HCT116 (cell line): Measurements from ENCODE around the gene ZSCAN5B. TPM values are rescaled to one million over a fixed set of nuclear protein-coding genes. Genes with fewer than 3 reads are reported as not detected.

Experiments used
- ATAC-seq: fragments of 200-7000 bp; cut with Tn5 transposase; 2 replicates; pipeline ENCODE4 v1.9.1; 2020; ENCODE audit warnings: mild to moderate bottlenecking, moderate library complexity
- BruUV-seq: library from RNA; stranded (reverse); fragments of 400-500 nt; replicated peaks from 2 replicates; lab custom pipeline; 2021; lab: Mats Ljungman, UMichigan
- CTCF ChIA-PET: fragments of 300-600 bp; sonication (Branson Sonifier 250); formaldehyde crosslinking; loops from one replicate; lab custom pipeline; 2021; ENCODE audit warnings: antibody characterized with exemption; lab: Charles Lee
- POLR2A ChIA-PET: fragments of 300-600, 350-600 bp; sonication (Branson Sonifier 250); formaldehyde crosslinking; loops from one replicate; lab custom pipeline; 2021; ENCODE audit warnings: antibody characterized with exemption; lab: Charles Lee
- RAD21 ChIA-PET, 2 experiments: fragments of 300-600 bp; sonication (Branson Sonifier 250); formaldehyde crosslinking; loops; one replicate each; lab custom pipeline; 2023; ENCODE audit warnings: low total read pairs in 2 of 2; ENCODE audit not compliant: uncharacterized antibody in 2 of 2, unreplicated experiment in 2 of 2, low non-redundant PET in 1 of 2; lab: Charles Lee
- DNase-seq: peaks from one replicate; pipeline ENCODE4 v3.0.0-alpha.2; 2010; ENCODE audit warnings: low read depth, low spot score
- H2AFZ ChIP-seq: fragments of 200-600 bp; shearing (Covaris generic), sonication (generic); 2 replicates; pipeline ENCODE4 v1.6.1; 2017; ENCODE audit warnings: low read depth, mixed run types, mixed read lengths, antibody characterized with exemption, low read length; ENCODE audit not compliant: poor library complexity, severe bottlenecking
- H3K27ac ChIP-seq: 2 replicates; pipeline ENCODE4 v1.5.1; 2012; ENCODE audit warnings: low read depth, low read length
- H3K27me3 ChIP-seq: fragments of 200-600 bp; sonication (generic); 2 replicates; pipeline ENCODE4 v1.6.1; 2016; ENCODE audit warnings: mixed run types, low read length, mixed read lengths; ENCODE audit not compliant: insufficient read depth
- H3K36me3 ChIP-seq, 2 experiments: fragments of 200-500 bp in 1 of 2; fragments of 200-600 bp in 1 of 2; sonication (Bioruptor generic) in 1 of 2; sonication (generic) in 1 of 2; 2 replicates each; pipeline versions ENCODE4 v1.5.1 to v1.6.1; 2014 to 2016; ENCODE audit warnings: low read length in 2 of 2, inconsistent platforms in 1 of 2, mixed read lengths in 1 of 2, mixed run types in 1 of 2; ENCODE audit not compliant: insufficient read depth in 2 of 2, control insufficient read depth in 1 of 2
- H3K4me1 ChIP-seq, 2 experiments: fragments of 200-600 bp in 1 of 2; sonication (generic) in 1 of 2; 2 replicates each; pipeline versions ENCODE4 v1.5.1 to v1.6.1; 2012 to 2017; ENCODE audit warnings: low read length in 2 of 2, inconsistent platforms in 1 of 2, mild to moderate bottlenecking in 1 of 2, mixed read lengths in 1 of 2, mixed run types in 1 of 2, moderate library complexity in 1 of 2; ENCODE audit not compliant: insufficient read depth in 2 of 2, control insufficient read depth in 1 of 2
- H3K4me2 ChIP-seq: fragments of 200-600 bp; sonication (generic); 2 replicates; pipeline ENCODE4 v1.6.1; 2017; ENCODE audit warnings: mixed run types, low read length, mixed read lengths
- H3K4me3 ChIP-seq, 2 experiments: fragments of 200-600 bp in 1 of 2; sonication (generic) in 1 of 2; replicated peaks in 1 of 2; 2 replicates each; pipeline ENCODE4 v1.5.1; 2011 to 2016; ENCODE audit warnings: low read length in 2 of 2, control low read depth in 1 of 2, low read depth in 1 of 2, mild to moderate bottlenecking in 1 of 2, mixed read lengths in 1 of 2, mixed run types in 1 of 2
- H3K79me2 ChIP-seq: fragments of 200-600 bp; sonication (generic); 2 replicates; pipeline ENCODE4 v1.6.1; 2017; ENCODE audit warnings: mild to moderate bottlenecking, mixed run types, low read length, moderate library complexity, mixed read lengths; ENCODE audit not compliant: insufficient read depth
- H3K9ac ChIP-seq: fragments of 200-600 bp; sonication (generic); 2 replicates; pipeline ENCODE4 v1.6.1; 2016; ENCODE audit warnings: low read length, mixed read lengths
- H3K9me2 ChIP-seq: fragments of 200-600 bp; sonication (generic), shearing (Covaris generic); 2 replicates; pipeline ENCODE4 v1.6.1; 2017; ENCODE audit warnings: mixed run types, mild to moderate bottlenecking, moderate library complexity; ENCODE audit not compliant: insufficient read depth
- H3K9me3 ChIP-seq, 2 experiments: fragments of 200-500 bp in 1 of 2; fragments of 200-600 bp in 1 of 2; sonication (Bioruptor generic) in 1 of 2; sonication (generic) in 1 of 2; 2 replicates each; pipeline ENCODE4 v1.6.1; 2014 to 2017; ENCODE audit warnings: low read length in 2 of 2, mixed read lengths in 2 of 2, inconsistent platforms in 1 of 2, low read depth in 1 of 2, mild to moderate bottlenecking in 1 of 2, mixed run types in 1 of 2, moderate library complexity in 1 of 2; ENCODE audit not compliant: control insufficient read depth in 1 of 2, insufficient read depth in 1 of 2
- H4K20me1 ChIP-seq: fragments of 200-600 bp; sonication (generic), shearing (Covaris generic); 2 replicates; pipeline ENCODE4 v1.6.1; 2017; ENCODE audit warnings: mixed run types, mild to moderate bottlenecking, moderate library complexity; ENCODE audit not compliant: insufficient read depth
- ATF3 ChIP-seq: IDR thresholded peaks from 2 replicates; pipeline ENCODE4 v1.6.1; 2012
- CBX3 ChIP-seq: IDR thresholded peaks from 2 replicates; pipeline ENCODE4 v1.6.1; 2012; ENCODE audit warnings: low read depth
- CEBPB ChIP-seq: IDR thresholded peaks from 2 replicates; pipeline ENCODE4 v1.6.1; 2012; ENCODE audit warnings: low read depth
- CTCF ChIP-seq, 3 experiments: fragments of 200-600 bp in 1 of 3; sonication (generic) in 1 of 3; IDR thresholded peaks in 2 of 3; conservative IDR thresholded peaks in 1 of 3; 2 replicates each; pipeline ENCODE4 v1.5.1; 2012 to 2017; ENCODE audit warnings: low read depth in 2 of 3, low read length in 2 of 3, antibody characterized with exemption in 1 of 3, borderline replicate concordance in 1 of 3, control low read depth in 1 of 3, mild to moderate bottlenecking in 1 of 3, mixed read lengths in 1 of 3, mixed run types in 1 of 3, moderate library complexity in 1 of 3; ENCODE audit not compliant: insufficient read depth in 1 of 3
- EGR1 ChIP-seq: IDR thresholded peaks from 2 replicates; pipeline ENCODE4 v1.6.1; 2012; ENCODE audit warnings: low read depth
- EZH2 ChIP-seq: fragments of 200-600 bp; sonication (generic); IDR thresholded peaks from 2 replicates; pipeline ENCODE4 v1.6.1; 2017; ENCODE audit warnings: antibody characterized with exemption, mixed run types
- EZH2phosphoT487 ChIP-seq: fragments of 200-600 bp; IDR thresholded peaks from 2 replicates; pipeline ENCODE4 v1.6.1; 2018; ENCODE audit warnings: antibody characterized with exemption, borderline replicate concordance
- FOSL1 ChIP-seq: IDR thresholded peaks from 2 replicates; pipeline ENCODE4 v1.6.1; 2012; ENCODE audit warnings: low read depth
- JUND ChIP-seq: IDR thresholded peaks from 2 replicates; pipeline ENCODE4 v1.6.1; 2012
- MAX ChIP-seq: IDR thresholded peaks from 2 replicates; pipeline ENCODE4 v1.6.1; 2012
- POLR2AphosphoS5 ChIP-seq: IDR thresholded peaks from 2 replicates; pipeline ENCODE4 v1.6.1; 2011; ENCODE audit warnings: mild to moderate bottlenecking, low read depth, low read length, moderate library complexity
- RAD21 ChIP-seq: IDR thresholded peaks from 2 replicates; pipeline ENCODE4 v1.6.1; 2012; ENCODE audit warnings: low read depth, mild to moderate bottlenecking
- REST ChIP-seq: IDR thresholded peaks from 2 replicates; pipeline ENCODE4 v1.6.1; 2012; ENCODE audit warnings: low read depth
- SIN3A ChIP-seq: IDR thresholded peaks from 2 replicates; pipeline ENCODE4 v1.6.1; 2012; ENCODE audit warnings: low read depth
- SP1 ChIP-seq: IDR thresholded peaks from 2 replicates; pipeline ENCODE4 v1.6.1; 2012; ENCODE audit warnings: low read depth
- TCF7L2 ChIP-seq: IDR thresholded peaks from 2 replicates; pipeline ENCODE4 v1.7.0; 2011; ENCODE audit warnings: borderline replicate concordance, inconsistent platforms; ENCODE audit not compliant: insufficient read depth, insufficient read length; ENCODE audit errors: extremely low read depth
- YY1 ChIP-seq: IDR thresholded peaks from 2 replicates; pipeline ENCODE4 v1.6.1; 2011; ENCODE audit warnings: low read length, low read depth, moderate library complexity, mild to moderate bottlenecking; ENCODE audit not compliant: insufficient replicate concordance; ENCODE audit errors: extremely low read depth
- ZBTB33 ChIP-seq: IDR thresholded peaks from 2 replicates; pipeline ENCODE4 v1.6.1; 2011; ENCODE audit warnings: mild to moderate bottlenecking, low read length, moderate library complexity; ENCODE audit not compliant: insufficient replicate concordance; ENCODE audit errors: extremely low read depth
- ZFX ChIP-seq: fragments of 450-650 bp; IDR thresholded peaks from 2 replicates; pipeline ENCODE4 v1.6.1; 2017
- ZNF274 ChIP-seq: fragments of 200-500 bp; sonication (Bioruptor generic); IDR thresholded peaks from 2 replicates; pipeline ENCODE4 v1.6.1; 2014; ENCODE audit warnings: mild to moderate bottlenecking, low read depth, low read length, inconsistent platforms
- intact Hi-C: fragments of 100-400 bp; cut with micrococcal nuclease; formaldehyde crosslinking; loops from 2 replicates; pipeline ENCODE4 v1.10.0; 2022
- total RNA-seq: library from RNA; stranded (reverse); gene quantifications from one replicate; pipeline ENCODE4 v1.2.1, GENCODE V29; 2021; ENCODE audit not compliant: unreplicated experiment

Gene ZSCAN5B
- total RNA-seq, 1 experiment from 2014 or later, result not detected

- no peak for TF ChIP-seq CTCF (IDR thresholded peaks at IDR 0.05 in 2 of 3, conservative IDR thresholded peaks at IDR 0.05 in 1 of 3; ENCODE audit: borderline replicate concordance in 1 of 3, insufficient read depth in 1 of 3, low read depth in 2 of 3, low read length in 2 of 3)
- TF ChIP-seq RAD21, result no peak
- TF ChIP-seq FOSL1, result no peak
- no peak for TF ChIP-seq ATF3
- TF ChIP-seq SIN3A, result no peak
- no peak for TF ChIP-seq CBX3
- no peak for TF ChIP-seq SP1
- TF ChIP-seq MAX, result no peak
- TF ChIP-seq POLR2AphosphoS5, result no peak
- TF ChIP-seq ZNF274, result no peak
- TF ChIP-seq ZBTB33, result no peak
- TF ChIP-seq YY1, result no peak
- TF ChIP-seq JUND, result no peak
- no peak for TF ChIP-seq EZH2
- no peak for TF ChIP-seq EGR1
- no peak for TF ChIP-seq ZFX
- no peak for TF ChIP-seq REST
- no peak for TF ChIP-seq CEBPB
- no peak for TF ChIP-seq TCF7L2
- TF ChIP-seq EZH2phosphoT487, result no peak
- Histone ChIP-seq H3K4me1 (no peaks in the 10 kb centered on the region), H3K9me3 (no peaks in the 10 kb centered on the region), H3K79me2 (no peaks in the 10 kb centered on the region), H3K36me3 (no peaks in the 10 kb centered on the region), H4K20me1 (no peaks in the 10 kb centered on the region), H3K27ac (no peak overlapping the region), H3K9ac (no peak overlapping the region), H3K9me2 (no peaks in the 10 kb centered on the region), H2AFZ (no peak overlapping the region), H3K27me3 (no peaks in the 10 kb centered on the region), H3K4me2 (no peak overlapping the region), H3K4me3 (no peak overlapping the region)
- ATAC-seq, result no peak
- BruUV-seq, result no TSS peak
- intact Hi-C loops, result no loop called here
- ChIA-PET RAD21 (no interaction called here), POLR2A (no interaction called here), CTCF (no interaction called here)
- no peak for DNase-seq
Measured at GRCh38 chr19:56245121-56245740, 47.6 kb upstream of the ZSCAN5B start.
